ENCODE measurements around the gene FAM89B. TPM values are rescaled to one million over a fixed set of nuclear protein-coding genes. Genes with fewer than 3 reads are reported as not detected.
A peak's percentile ranks its signal among the peaks of the same experiment; 100 is the strongest.

FAM89B gene
- total and polyA plus RNA-seq, 9 donors: 1.9 to 74.0 (median 50.8) TPM

DNA sequence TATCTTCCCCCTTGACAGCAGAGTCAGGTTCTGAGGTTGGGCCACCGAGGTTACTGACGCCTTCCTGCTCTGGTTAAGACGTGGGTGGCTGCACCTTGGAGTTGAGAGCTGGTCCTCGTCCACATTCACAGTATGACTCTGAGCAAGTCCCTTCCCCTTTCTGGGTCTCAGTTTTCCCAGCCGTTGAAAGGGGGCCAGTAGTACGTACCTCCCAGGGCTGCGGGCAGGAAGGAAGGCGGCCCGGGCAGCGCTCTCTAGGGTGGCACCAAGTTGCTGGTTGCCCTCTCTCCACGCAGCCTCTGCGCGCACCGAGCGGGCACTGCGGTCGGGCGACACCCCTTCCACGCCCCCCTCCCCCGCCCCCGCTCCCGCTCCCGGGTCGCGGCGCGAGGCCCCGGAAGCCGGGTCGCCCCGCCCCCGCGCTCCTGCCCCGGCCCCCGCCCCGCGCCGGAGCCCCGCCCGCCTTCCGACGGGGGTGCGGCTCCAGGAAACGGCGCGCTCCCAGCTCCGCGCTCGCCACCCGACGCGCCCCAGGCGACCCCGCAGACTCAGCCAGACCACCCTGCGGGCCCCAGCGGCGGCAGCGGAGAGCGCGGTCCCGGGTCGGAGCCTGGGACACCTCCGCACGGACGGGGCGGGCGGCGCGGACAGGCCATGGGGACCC is 3.4 kb downstream of the FAM89B start, which contains the start of gene EHBP1L1:
EHBP1L1 (plus strand) TSS at position 486 of the 664 bp plus-strand sequence. CDS start 250 bp downstream, outside the sequence.
- Histone ChIP-seq H3K27ac (peak within 1 kb of the TSS; percentile 83 to 85), H3K36me3 (no peaks in the 10 kb centered on the region), H3K9me3 (no peaks in the 10 kb centered on the region), H3K4me1 (ENCODE audit: insufficient read depth) (peaks cover 17% of the 10 kb centered on the region), H3K27me3 (no peaks in the 10 kb centered on the region), H3K4me3 (peak within 1 kb of the TSS; percentile 69)
- peak; percentile 61 to 78 (median 72) for DNase-seq
- 1 to 6% (median 2%) methylated on average over 23 to 69 of the region's 69 CpGs for WGBS, 3 donors
- intact Hi-C loops (cut with DNase I): loop anchor here in 1 of 4 donors (5.0 kb wide), 1 partner anchor 37 kb away; the partner anchor contains the start of gene MAP3K11
- no peak for TF ChIP-seq CTCF (IDR thresholded peaks at IDR 0.05)
- TF ChIP-seq POLR2A (IDR thresholded peaks at IDR 0.05): no peak
- no peak for TF ChIP-seq EP300 (IDR thresholded peaks at IDR 0.05)

GRCh38 chr11:65576232-65576866 is 4.0 kb downstream of the FAM89B start:
- Histone ChIP-seq H3K27ac (peak overlapping the region; percentile 55 to 74), H3K4me3 (peak overlapping the region; percentile 69), H3K4me1 (ENCODE audit: insufficient read depth) (peaks cover 15% of the 10 kb centered on the region), H3K36me3 (no peaks in the 10 kb centered on the region), H3K9me3 (no peaks in the 10 kb centered on the region), H3K27me3 (no peaks in the 10 kb centered on the region)
- intact Hi-C loops (cut with DNase I): loop anchor here in 1 of 4 donors (5.0 kb wide), 1 partner anchor 36 kb away; the partner anchor contains the start of gene MAP3K11
- peak in 1 of 3 donors; percentile 14 for TF ChIP-seq CTCF (IDR thresholded peaks at IDR 0.05)
- no peak for TF ChIP-seq POLR2A (IDR thresholded peaks at IDR 0.05)
- no peak for TF ChIP-seq EP300 (IDR thresholded peaks at IDR 0.05)
- DNase-seq: peak in 4 of 5 donors; percentile 59 to 76 (median 64)
- 4 to 9% (median 7%) methylated on average over 18 to 26 of the region's 26 CpGs for WGBS, 3 donors

DNA sequence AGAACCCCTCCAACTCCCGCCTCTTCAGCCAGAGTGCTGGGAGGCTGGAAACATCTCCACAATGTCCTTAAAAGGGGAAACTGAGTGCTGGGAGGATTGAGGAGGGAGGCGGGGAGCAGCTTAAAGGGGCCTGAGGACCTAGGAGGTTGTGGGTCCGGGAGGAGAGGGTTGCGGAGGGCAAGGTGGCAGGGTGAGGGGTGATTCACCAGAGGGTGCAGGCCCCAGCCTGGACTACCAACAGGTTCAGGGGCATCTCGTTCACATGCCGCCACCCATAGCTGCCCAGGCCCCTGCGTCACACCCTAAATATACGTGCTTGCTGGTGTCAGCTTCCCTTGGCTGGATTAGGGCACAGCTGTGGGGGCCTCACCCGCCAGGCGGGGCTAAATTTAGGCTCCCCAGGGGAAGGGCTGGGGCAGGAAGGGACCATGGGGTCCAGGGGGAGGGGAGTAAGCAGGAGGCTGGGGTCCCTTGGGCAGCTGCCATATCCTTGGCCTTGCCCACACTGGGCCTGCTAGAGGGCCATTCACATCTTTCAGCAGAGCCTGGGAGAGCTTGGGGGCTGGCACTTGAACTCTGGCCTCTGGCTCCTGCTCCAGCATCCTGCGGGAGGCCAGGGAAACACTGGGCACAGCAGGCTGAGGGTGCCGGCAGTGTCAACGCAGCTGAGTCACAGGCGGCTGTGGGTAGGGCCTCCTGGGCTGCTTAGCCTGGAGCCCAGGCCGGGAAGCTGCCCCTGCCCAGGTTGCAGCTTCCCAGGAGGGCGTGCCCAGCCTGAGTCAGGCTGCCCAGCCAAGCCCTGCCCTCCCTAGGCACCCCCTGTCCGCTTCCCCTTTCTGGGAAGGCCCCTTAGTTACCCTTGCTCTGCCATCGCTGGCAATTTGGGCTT is 4.8 kb downstream of the FAM89B start:
- Histone ChIP-seq H3K4me1 (ENCODE audit: insufficient read depth) (peaks cover 13% of the 10 kb centered on the region), H3K9me3 (no peaks in the 10 kb centered on the region), H3K4me3 (peak overlapping the region; percentile 69), H3K36me3 (no peaks in the 10 kb centered on the region), H3K27me3 (no peaks in the 10 kb centered on the region), H3K27ac (peak overlapping the region; percentile 64 to 74)
- intact Hi-C loops (cut with DNase I): loop anchor here in 1 of 4 donors (5.0 kb wide), 1 partner anchor 35 kb away; the partner anchor contains the start of gene MAP3K11
- no peak for TF ChIP-seq CTCF (IDR thresholded peaks at IDR 0.05)
- no peak for TF ChIP-seq POLR2A (IDR thresholded peaks at IDR 0.05)
- TF ChIP-seq EP300 (IDR thresholded peaks at IDR 0.05): no peak
- WGBS, 3 donors: 38 to 60% (median 41%) methylated on average over 13 to 18 of the region's 18 CpGs
- DNase-seq: peak in 4 of 5 donors; percentile 45 to 62 (median 56)

GRCh38 chr11:65577756-65578109 is 5.4 kb downstream of the FAM89B start:
- 43 to 58% (median 52%) methylated on average over 8 of the region's 8 CpGs for WGBS, 3 donors
- peak in 1 of 5 donors; percentile 30 for DNase-seq

More at GRCh38 chr11:65577756-65578109, 5.4 kb downstream of the FAM89B start:
- Histone ChIP-seq H3K4me3 (peak overlapping the region; percentile 69), H3K27me3 (no peaks in the 10 kb centered on the region), H3K9me3 (no peaks in the 10 kb centered on the region), H3K27ac (peak overlapping the region; percentile 64 to 74), H3K36me3 (no peaks in the 10 kb centered on the region), H3K4me1 (ENCODE audit: insufficient read depth) (peaks cover 13% of the 10 kb centered on the region)
- TF ChIP-seq POLR2A (IDR thresholded peaks at IDR 0.05): no peak
- no peak for TF ChIP-seq CTCF (IDR thresholded peaks at IDR 0.05)
- TF ChIP-seq EP300 (IDR thresholded peaks at IDR 0.05): no peak
- intact Hi-C loops (cut with DNase I): loop anchor here in 1 of 4 donors (5.0 kb wide), 1 partner anchor 35 kb away; the partner anchor contains the start of gene MAP3K11

All from ovary (tissue), 9 donors.